Activated naive CD8-positive, alpha-beta T cell treated with anti-CD3 and anti-CD28 coated beads, Interleukin-2, amount 50 U/mL, for 16 hours (primary cell): ENCODE measurements around the gene EIF5A.

Experiments
- DNase-seq: peaks from one replicate; pipeline ENCODE4 v3.0.0-alpha.2; 2020; ENCODE audit warnings: low read depth, low spot score

EIF5A gene

DNA sequence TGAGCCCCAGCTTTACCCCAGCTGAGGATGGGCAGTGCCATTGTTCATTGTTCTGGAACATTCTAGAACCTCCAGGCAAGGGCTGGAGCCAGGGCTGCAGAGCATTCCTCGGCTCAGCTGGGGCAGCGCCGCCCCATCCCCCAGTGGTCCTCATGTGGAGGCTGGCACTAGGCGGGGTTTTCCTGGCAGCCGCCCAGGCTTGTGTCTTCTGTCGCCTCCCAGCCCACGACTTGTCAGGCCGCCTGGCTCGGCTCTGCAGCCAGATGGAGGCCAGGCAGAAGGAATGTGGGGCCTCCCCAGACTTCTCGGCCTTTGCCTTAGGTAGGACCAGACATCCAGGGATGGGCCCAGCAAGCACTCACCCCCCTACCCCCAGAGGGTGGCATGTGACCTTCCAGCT is 47.6 kb downstream of the EIF5A start, which contains the start of gene TMEM95:
TMEM95 (plus strand) TSS at position 104 of the 400 bp plus-strand sequence; CDS start at position 153, 49 bp downstream.
- no peak for DNase-seq

DNA sequence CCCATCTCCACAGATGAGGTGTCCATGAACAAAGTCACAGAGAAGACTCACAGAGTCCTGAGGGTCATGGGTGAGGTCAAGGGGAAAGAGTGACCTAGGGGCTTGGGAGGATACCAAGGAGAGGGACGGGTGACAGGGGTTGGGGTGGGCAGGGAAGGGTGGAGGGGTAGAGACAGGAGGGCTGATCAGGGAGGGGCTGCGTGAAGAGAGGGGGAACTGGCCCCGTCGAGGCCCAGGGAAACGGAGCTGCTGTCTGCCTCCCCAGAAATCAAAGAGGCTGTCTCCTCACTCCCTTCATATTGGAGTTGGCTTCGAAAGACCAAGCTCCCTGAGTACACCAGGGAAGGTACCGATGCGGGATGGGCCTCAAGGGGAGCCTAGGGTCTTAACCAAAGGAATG is 48.1 kb downstream of the EIF5A start:
- no peak for DNase-seq

DNA sequence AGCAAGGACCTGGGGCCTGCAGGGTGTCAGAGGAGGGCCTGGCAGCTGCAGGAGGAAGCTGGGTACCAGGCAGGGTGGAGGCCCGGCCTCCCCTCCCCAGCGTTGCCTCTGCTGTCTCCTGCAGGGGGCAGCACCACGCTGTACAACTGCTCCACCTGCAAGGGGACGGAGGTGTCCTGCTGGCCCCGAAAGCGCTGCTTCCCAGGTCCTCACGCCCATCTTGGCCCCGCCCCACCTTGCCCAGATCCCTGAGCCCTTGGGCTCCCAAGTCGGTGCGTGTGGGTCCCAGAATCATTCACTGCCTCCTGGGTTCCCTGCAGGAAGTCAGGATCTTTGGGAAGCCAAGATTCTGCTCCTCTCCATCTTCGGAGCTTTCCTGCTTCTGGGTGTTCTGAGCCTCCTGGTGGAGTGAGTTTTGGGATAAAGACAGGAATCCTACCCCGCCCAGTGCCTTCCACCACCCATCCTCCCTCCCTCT is 48.7 kb downstream of the EIF5A start:
- DNase-seq = peak; percentile 66

DNA sequence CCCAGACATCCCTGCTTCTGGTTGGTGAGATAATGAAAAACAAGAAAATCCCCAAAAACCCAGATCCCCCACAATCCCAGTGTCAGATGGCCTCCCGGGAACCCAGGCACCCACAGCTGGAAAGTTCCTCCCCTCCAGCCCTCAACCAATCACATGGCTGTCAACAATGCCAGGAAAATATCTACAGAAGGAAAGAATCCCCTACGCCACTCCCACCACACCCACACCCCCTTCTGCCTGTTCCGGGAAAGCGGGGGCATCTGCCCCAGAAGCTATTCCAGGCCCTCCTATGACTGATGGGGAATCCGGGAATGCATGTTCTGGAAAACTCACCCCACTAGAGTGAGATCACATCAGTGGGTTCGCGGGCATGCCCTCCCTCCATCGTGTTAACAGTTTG is 49.3 kb downstream of the EIF5A start:
- no peak for DNase-seq

DNA sequence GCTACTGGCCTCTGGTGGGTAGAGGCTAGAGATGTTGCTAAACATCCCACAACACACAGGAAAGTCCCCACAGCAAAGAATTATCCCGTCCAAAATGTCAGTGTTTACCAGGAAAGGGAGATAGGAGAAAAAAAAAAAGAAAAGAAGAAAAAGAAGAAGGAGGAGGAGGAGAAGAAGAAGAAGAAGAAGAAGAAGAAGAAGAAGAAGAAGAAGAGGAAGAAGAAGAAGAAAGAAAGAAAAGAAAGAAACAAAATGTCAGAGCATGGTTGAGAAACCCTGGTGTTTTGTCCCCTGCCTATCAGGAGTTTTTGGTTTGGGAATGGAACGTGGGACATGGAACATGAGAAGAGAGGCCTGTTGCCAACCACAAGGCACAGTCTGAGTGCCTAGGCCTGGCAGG is 50.0 kb downstream of the EIF5A start:
- DNase-seq = no peak

DNA sequence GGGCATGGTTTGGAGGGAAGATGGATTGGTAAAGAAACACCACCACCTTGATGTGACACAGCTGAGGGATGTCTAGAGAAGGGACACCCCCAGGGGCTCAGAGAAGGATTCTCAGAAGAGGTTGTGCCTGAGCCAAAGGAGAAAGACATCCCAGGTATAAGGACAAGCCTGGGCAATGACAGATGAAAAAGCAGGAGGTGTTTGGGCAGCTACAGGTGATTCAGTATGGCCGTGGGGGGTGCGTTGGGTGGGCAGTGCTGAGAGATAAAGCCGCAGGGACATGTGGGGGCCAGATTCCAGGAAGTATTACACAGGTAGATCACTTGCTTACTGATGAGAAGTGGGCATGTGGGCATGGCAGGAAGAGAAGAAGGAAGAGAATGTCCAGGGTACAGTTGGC is 54.5 kb downstream of the EIF5A start:
- no peak for DNase-seq
